ENCODE data around the gene GDF7.

GDF7 gene

GRCh38 chr2:20640411-20641122 lies 26.4 kb upstream of the GDF7 start:
- no peak for DNase-seq (ENCODE audit: low read depth)
- no peak overlapping the region for H3K4me3 ChIP-seq (ENCODE audit: low read depth, low read length)

GRCh38 chr2:20641123-20641985 lies 25.6 kb upstream of the GDF7 start:
- no peak overlapping the region for H3K4me3 ChIP-seq (ENCODE audit: low read depth, low read length)
- no peak for DNase-seq (ENCODE audit: low read depth)
- TF ChIP-seq MYC (IDR thresholded peaks at IDR 0.05; ENCODE audit: low read depth, low read length) (no peak), CTCF (IDR thresholded peaks at IDR 0.05; ENCODE audit: low read depth, low read length) (no peak), POLR2A (IDR thresholded peaks at IDR 0.05; ENCODE audit: extremely low read depth, insufficient read length) (no peak), MAX (IDR thresholded peaks at IDR 0.05; ENCODE audit: low read depth, low read length) (no peak)

More at GRCh38 chr2:20640411-20641122, 26.4 kb upstream of the GDF7 start:
- TF ChIP-seq MYC (IDR thresholded peaks at IDR 0.05; ENCODE audit: low read depth, low read length), result no peak
- no peak for TF ChIP-seq POLR2A (IDR thresholded peaks at IDR 0.05; ENCODE audit: extremely low read depth, insufficient read length)
- no peak for TF ChIP-seq MAX (IDR thresholded peaks at IDR 0.05; ENCODE audit: low read depth, low read length)

GRCh38 chr2:20642055-20642971 lies 24.6 kb upstream of the GDF7 start:
- TF ChIP-seq MAX (IDR thresholded peaks at IDR 0.05; ENCODE audit: low read depth, low read length), result no peak
- TF ChIP-seq CTCF (IDR thresholded peaks at IDR 0.05; ENCODE audit: low read depth, low read length), result peak; percentile 93
- TF ChIP-seq POLR2A (IDR thresholded peaks at IDR 0.05; ENCODE audit: extremely low read depth, insufficient read length), result no peak
- no peak for TF ChIP-seq MYC (IDR thresholded peaks at IDR 0.05; ENCODE audit: low read depth, low read length)
- H3K4me3 ChIP-seq (ENCODE audit: low read depth, low read length), result no peak overlapping the region
- DNase-seq (ENCODE audit: low read depth), result peak; percentile 78

- no peak overlapping the region for H3K4me3 ChIP-seq (ENCODE audit: low read depth, low read length)
- DNase-seq (ENCODE audit: low read depth), result no peak
- TF ChIP-seq CTCF (IDR thresholded peaks at IDR 0.05; ENCODE audit: low read depth, low read length) (no peak), MYC (IDR thresholded peaks at IDR 0.05; ENCODE audit: low read depth, low read length) (no peak), POLR2A (IDR thresholded peaks at IDR 0.05; ENCODE audit: extremely low read depth, insufficient read length) (no peak), MAX (IDR thresholded peaks at IDR 0.05; ENCODE audit: low read depth, low read length) (no peak)
These were observed 23.9 kb upstream of the GDF7 start for GRCh38 chr2:20643060-20643459.

GRCh38 chr2:20643826-20644225 lies 23.1 kb upstream of the GDF7 start:
- TF ChIP-seq CTCF (IDR thresholded peaks at IDR 0.05; ENCODE audit: low read depth, low read length), result no peak
- no peak for TF ChIP-seq POLR2A (IDR thresholded peaks at IDR 0.05; ENCODE audit: extremely low read depth, insufficient read length)
- TF ChIP-seq MAX (IDR thresholded peaks at IDR 0.05; ENCODE audit: low read depth, low read length), result no peak
- no peak for TF ChIP-seq MYC (IDR thresholded peaks at IDR 0.05; ENCODE audit: low read depth, low read length)
- H3K4me3 ChIP-seq (ENCODE audit: low read depth, low read length), result no peak overlapping the region
- DNase-seq (ENCODE audit: low read depth), result no peak

Data from NB4 (cell line).